IMR-90 (cell line): ENCODE data around the gene RPS4Y2. TPM values are rescaled to one million over a fixed set of nuclear protein-coding genes. Genes with fewer than 3 reads are reported as not detected.

Experiments used
- ATAC-seq: fragments of 200-7000 bp; cut with Tn5 transposase; 2 replicates; pipeline ENCODE4 v1.9.1; 2020; ENCODE audit warnings: low read depth, mild to moderate bottlenecking, moderate library complexity
- BruUV-seq: library from RNA; stranded (reverse); fragments of 400-500 nt; replicated peaks from 2 replicates; lab custom pipeline; 2021; lab: Mats Ljungman, UMichigan
- CTCF ChIA-PET: fragments of 300-600 bp; formaldehyde crosslinking; extraction: SDS; loops from one replicate; lab custom pipeline; 2021; ENCODE audit warnings: antibody characterized with exemption; lab: Yijun Ruan, JAX
- POLR2A ChIA-PET: fragments of 300-600 bp; sonication (Branson Sonifier 250); formaldehyde crosslinking; loops from one replicate; lab custom pipeline; 2022; ENCODE audit warnings: antibody characterized with exemption; ENCODE audit not compliant: unreplicated experiment; lab: Charles Lee
- DNase-seq: peaks from one replicate; pipeline ENCODE4 v3.0.0; 2013
- H2AFZ ChIP-seq: replicated peaks from 2 replicates; pipeline ENCODE3; 2013; ENCODE audit warnings: low read length, mild to moderate bottlenecking; ENCODE audit not compliant: poor library complexity
- H2AK5ac ChIP-seq: 2 replicates; pipeline ENCODE4 v1.6.1; 2013; ENCODE audit warnings: low read depth, low read length, inconsistent platforms
- H2AK9ac ChIP-seq: replicated peaks from 2 replicates; pipeline ENCODE3; 2013; ENCODE audit warnings: mild to moderate bottlenecking, low read depth, low read length, moderate library complexity; ENCODE audit not compliant: poor library complexity
- H2BK120ac ChIP-seq: 2 replicates; pipeline ENCODE4 v1.6.1; 2013; ENCODE audit warnings: low read depth, low read length, inconsistent platforms
- H2BK15ac ChIP-seq: 3 replicates; pipeline ENCODE4 v1.6.1; 2013; ENCODE audit warnings: low read depth, low read length, inconsistent platforms
- H2BK20ac ChIP-seq: 2 replicates; pipeline ENCODE4 v1.6.1; 2013; ENCODE audit warnings: low read depth, mild to moderate bottlenecking, inconsistent platforms, low read length, moderate library complexity
- H2BK5ac ChIP-seq: 2 replicates; pipeline ENCODE4 v1.6.1; 2013; ENCODE audit warnings: mild to moderate bottlenecking, low read depth, low read length, inconsistent platforms; ENCODE audit not compliant: poor library complexity, severe bottlenecking
- H3K14ac ChIP-seq: replicated peaks from 2 replicates; pipeline ENCODE4 v1.6.1; 2013; ENCODE audit warnings: low read depth, low read length, inconsistent platforms
- H3K18ac ChIP-seq: 2 replicates; pipeline ENCODE4 v1.6.1; 2013; ENCODE audit warnings: low read depth, low read length, control low read depth
- H3K23ac ChIP-seq: 2 replicates; pipeline ENCODE4 v1.6.1; 2013; ENCODE audit warnings: low read depth, low read length, inconsistent platforms
- H3K27ac ChIP-seq: 2 replicates; pipeline ENCODE4 v1.5.1; 2013; ENCODE audit warnings: mild to moderate bottlenecking, control low read depth, low read length; ENCODE audit not compliant: insufficient read depth
- H3K27me3 ChIP-seq: 2 replicates; pipeline ENCODE4 v1.6.1; 2013; ENCODE audit warnings: low read length; ENCODE audit not compliant: control insufficient read depth, insufficient read depth
- H3K36me3 ChIP-seq: 2 replicates; pipeline ENCODE4 v1.6.1; 2013; ENCODE audit warnings: low read length, mixed read lengths; ENCODE audit not compliant: control insufficient read depth, insufficient read depth
- H3K4ac ChIP-seq: 2 replicates; pipeline ENCODE4 v1.6.1; 2013; ENCODE audit warnings: low read depth, low read length, inconsistent platforms
- H3K4me1 ChIP-seq: 2 replicates; pipeline ENCODE4 v1.6.1; 2013; ENCODE audit warnings: low read length, mixed read lengths; ENCODE audit not compliant: control insufficient read depth, insufficient read depth
- H3K4me2 ChIP-seq: 2 replicates; pipeline ENCODE4 v1.6.1; 2013; ENCODE audit warnings: low read depth, mild to moderate bottlenecking, control low read depth, low read length, moderate library complexity
- H3K4me3 ChIP-seq: 2 replicates; pipeline ENCODE4 v1.5.1; 2013; ENCODE audit warnings: low read depth, mild to moderate bottlenecking, control low read depth, low read length, moderate library complexity; ENCODE audit not compliant: insufficient read depth
- H3K56ac ChIP-seq: 2 replicates; pipeline ENCODE4 v1.6.1; 2013; ENCODE audit warnings: low read length, inconsistent platforms; ENCODE audit not compliant: insufficient read depth; ENCODE audit errors: extremely low read depth
- H3K79me1 ChIP-seq, 2 experiments: 2 replicates each; pipeline ENCODE4 v1.6.1; 2013; ENCODE audit warnings: low read length in 2 of 2, inconsistent platforms in 1 of 2, low read depth in 1 of 2
- H3K9ac ChIP-seq: 2 replicates; pipeline ENCODE4 v1.6.1; 2013; ENCODE audit warnings: low read depth, low read length, control low read depth
- H3K9me1 ChIP-seq: 2 replicates; pipeline ENCODE4 v1.6.1; 2013; ENCODE audit warnings: low read length, inconsistent platforms; ENCODE audit not compliant: insufficient read depth
- H3K9me3 ChIP-seq: 2 replicates; pipeline ENCODE4 v1.6.1; 2013; ENCODE audit warnings: low read length; ENCODE audit not compliant: control insufficient read depth, insufficient read depth
- H4K20me1 ChIP-seq: 2 replicates; pipeline ENCODE4 v1.6.1; 2013; ENCODE audit warnings: low read length, inconsistent platforms; ENCODE audit not compliant: insufficient read depth
- H4K5ac ChIP-seq: 2 replicates; pipeline ENCODE4 v1.6.1; 2013; ENCODE audit warnings: mild to moderate bottlenecking, low read depth, low read length, control low read depth
- H4K8ac ChIP-seq, 2 experiments: 2 replicates each; pipeline ENCODE4 v1.6.1; 2013; ENCODE audit warnings: low read depth in 2 of 2, low read length in 2 of 2, control low read depth in 1 of 2, inconsistent platforms in 1 of 2
- H4K91ac ChIP-seq: 2 replicates; pipeline ENCODE4 v1.6.1; 2013; ENCODE audit warnings: low read depth, low read length, inconsistent platforms; ENCODE audit not compliant: insufficient read depth
- CEBPB ChIP-seq: IDR thresholded peaks from 2 replicates; pipeline ENCODE4 v1.6.1; 2012; ENCODE audit warnings: low read depth, low read length, improper control_type of control experiment
- CHD1 ChIP-seq: IDR thresholded peaks from 2 replicates; pipeline ENCODE4 v1.6.1; 2012; ENCODE audit warnings: low read depth, low read length, improper control_type of control experiment
- CTCF ChIP-seq: conservative IDR thresholded peaks from 2 replicates; pipeline ENCODE4 v1.5.1; 2012; ENCODE audit warnings: mild to moderate bottlenecking, low read depth, low read length, improper control_type of control experiment
- FOS ChIP-seq: fragments of 150-350 bp; IDR thresholded peaks from 2 replicates; pipeline ENCODE4 v1.6.1; 2016; ENCODE audit warnings: low read depth, low read length
- MAFK ChIP-seq: IDR thresholded peaks from 2 replicates; pipeline ENCODE4 v1.6.1; 2012; ENCODE audit warnings: low read depth, low read length, improper control_type of control experiment
- MAZ ChIP-seq: IDR thresholded peaks from 2 replicates; pipeline ENCODE4 v1.6.1; 2012; ENCODE audit warnings: low read depth, mild to moderate bottlenecking, low read length, improper control_type of control experiment, moderate library complexity, borderline replicate concordance
- MXI1 ChIP-seq: IDR thresholded peaks from 2 replicates; pipeline ENCODE4 v1.6.1; 2012; ENCODE audit warnings: low read depth, mild to moderate bottlenecking, low read length, moderate library complexity, borderline replicate concordance
- RAD21 ChIP-seq: IDR thresholded peaks from 2 replicates; pipeline ENCODE4 v1.6.1; 2012; ENCODE audit warnings: low read length, improper control_type of control experiment
- RCOR1 ChIP-seq: IDR thresholded peaks from 2 replicates; pipeline ENCODE4 v1.6.1; 2012; ENCODE audit warnings: mild to moderate bottlenecking, low read length, improper control_type of control experiment; ENCODE audit not compliant: insufficient replicate concordance
- RFX5 ChIP-seq: IDR thresholded peaks from 2 replicates; pipeline ENCODE4 v1.8.0; 2012; ENCODE audit warnings: low read depth, mild to moderate bottlenecking, low read length, moderate library complexity
- SMC3 ChIP-seq: fragments of 150-350 bp; IDR thresholded peaks from 2 replicates; pipeline ENCODE4 v1.6.1; 2016; ENCODE audit warnings: low read depth, mild to moderate bottlenecking, antibody characterized with exemption, low read length, moderate library complexity
- USF2 ChIP-seq: fragments of 150-350 bp; IDR thresholded peaks from 2 replicates; pipeline ENCODE4 v1.6.1; 2017; ENCODE audit warnings: mild to moderate bottlenecking, antibody characterized with exemption, low read length, low read depth
- WGBS, 2 experiments: methylation state at CpG; one replicate each; pipeline versions ENCODE4 v1.1.5 to v1.1.7; 2013; ENCODE audit warnings: missing lambda C conversion rate in 2 of 2; ENCODE audit not compliant: insufficient read length in 1 of 2; ENCODE audit errors: extremely low coverage in 2 of 2; 5-methylcytosine and 5-hydroxymethylcytosine counted together
- dilution Hi-C: fragments of 300-500 bp; cut with HindIII; formaldehyde crosslinking; loops from one replicate; pipeline ENCODE4 v1.14.3; 2018; ENCODE audit warnings: low sequenced_read_pairs; ENCODE audit not compliant: unreplicated experiment
- in situ Hi-C: fragments of 300-500 bp; cut with MboI; formaldehyde crosslinking; loops from 3 replicates; pipeline ENCODE4 v1.14.3; 2019; ENCODE audit warnings: low sequenced_read_pairs, inconsistent platforms, mixed read lengths
- intact Hi-C: fragments of 100-400 bp; cut with micrococcal nuclease; formaldehyde crosslinking; loops from 2 replicates; pipeline ENCODE4 v1.10.0; 2022
- polyA plus RNA-seq, 3 experiments: library from polyadenylated mRNA; depleted of rRNA; stranded (reverse); fragments of >200 nt; gene quantifications; 2 replicates each; pipeline ENCODE4 v1.2.3, GENCODE V29; 2012; ENCODE audit warnings: low replicate concordance in 1 of 3
- total RNA-seq: library from RNA; depleted of rRNA; stranded (reverse); fragments of >200 nt; gene quantifications from 2 replicates; pipeline ENCODE4 v1.2.3, GENCODE V29; 2012

RPS4Y2 gene
- total and polyA plus RNA-seq, 2 of the 4 experiments (the other 2 are of a cell fraction), result not detected

DNA sequence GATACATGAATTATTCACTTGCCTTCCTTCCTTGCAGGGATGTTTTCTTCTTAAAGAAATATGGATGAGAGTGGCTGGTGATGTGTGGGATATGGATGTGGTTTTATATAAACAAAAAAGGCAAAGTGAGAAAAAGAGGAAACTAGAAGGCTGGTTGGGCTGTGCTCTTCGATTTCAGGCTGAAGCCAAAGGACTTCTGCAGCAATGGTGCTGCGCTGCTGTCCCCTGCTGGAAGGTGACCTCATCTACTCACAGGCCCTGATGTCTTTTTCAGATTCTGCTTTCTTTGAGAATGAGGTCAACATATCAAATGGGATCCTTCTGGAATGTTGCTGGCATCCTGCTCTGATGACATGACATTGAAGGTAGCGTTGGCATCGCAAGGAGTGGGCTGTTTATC lies 15.3 kb upstream of the RPS4Y2 start:
- Histone ChIP-seq H3K79me1 (no peaks in the 10 kb centered on the region), H3K4me3 (no peak overlapping the region), H2BK5ac (no peak overlapping the region), H3K56ac (no peak overlapping the region), H4K8ac (no peak overlapping the region), H3K36me3 (no peaks in the 10 kb centered on the region), H2BK15ac (no peak overlapping the region), H3K14ac (no peak overlapping the region), H2AFZ (no peak overlapping the region), H3K4me2 (no peak overlapping the region), H3K23ac (no peak overlapping the region), H3K4ac (no peak overlapping the region), H2BK20ac (no peak overlapping the region), H3K9me1 (no peaks in the 10 kb centered on the region), H3K27me3 (no peaks in the 10 kb centered on the region), H4K20me1 (no peaks in the 10 kb centered on the region), H3K18ac (no peak overlapping the region), H4K5ac (no peak overlapping the region), H4K91ac (no peak overlapping the region), H3K4me1 (no peaks in the 10 kb centered on the region), H3K9ac (no peak overlapping the region), H3K27ac (no peak overlapping the region), H2AK5ac (no peak overlapping the region), H2BK120ac (no peak overlapping the region), H2AK9ac (no peak overlapping the region), H3K9me3 (no peaks in the 10 kb centered on the region)
- dilution Hi-C loops (no loop called here), intact Hi-C loops (no loop called here), in situ Hi-C loops (no loop called here)
- TF ChIP-seq CEBPB (no peak), SMC3 (no peak), RCOR1 (no peak), MAZ (no peak), MXI1 (no peak), RFX5 (no peak), CTCF (no peak), USF2 (no peak), FOS (no peak), RAD21 (no peak), CHD1 (no peak), MAFK (no peak)
- BruUV-seq, result no TSS peak
- POLR2A ChIA-PET, result no interaction called here
- DNase-seq (no peak), ATAC-seq (no peak)
- CTCF ChIA-PET, result no interaction called here
- no CpG with 5 or more reads among the region's 4 CpGs for WGBS, 2 experiments
